HCT116 (cell line): ENCODE results near the gene TFCP2L1. TPM values are rescaled to one million over a fixed set of nuclear protein-coding genes. Genes with fewer than 3 reads are reported as not detected.
"Not testable (repeated sequence)": the region's sequence is repeated elsewhere in the genome, so short reads cannot be mapped to it uniquely, and the experiment has no call there.

Experiments used
- ATAC-seq: fragments of 200-7000 bp; cut with Tn5 transposase; 2 replicates; pipeline ENCODE4 v1.9.1; 2020; ENCODE audit warnings: mild to moderate bottlenecking, moderate library complexity
- BruUV-seq: library from RNA; stranded (reverse); fragments of 400-500 nt; replicated peaks from 2 replicates; lab custom pipeline; 2021; lab: Mats Ljungman, UMichigan
- CTCF ChIA-PET: fragments of 300-600 bp; sonication (Branson Sonifier 250); formaldehyde crosslinking; loops from one replicate; lab custom pipeline; 2021; ENCODE audit warnings: antibody characterized with exemption; lab: Charles Lee
- POLR2A ChIA-PET: fragments of 300-600, 350-600 bp; sonication (Branson Sonifier 250); formaldehyde crosslinking; loops from one replicate; lab custom pipeline; 2021; ENCODE audit warnings: antibody characterized with exemption; lab: Charles Lee
- RAD21 ChIA-PET, 2 experiments: fragments of 300-600 bp; sonication (Branson Sonifier 250); formaldehyde crosslinking; loops; one replicate each; lab custom pipeline; 2023; ENCODE audit warnings: low total read pairs in 2 of 2; ENCODE audit not compliant: uncharacterized antibody in 2 of 2, unreplicated experiment in 2 of 2, low non-redundant PET in 1 of 2; lab: Charles Lee
- DNase-seq: peaks from one replicate; pipeline ENCODE4 v3.0.0-alpha.2; 2010; ENCODE audit warnings: low read depth, low spot score
- H2AFZ ChIP-seq: fragments of 200-600 bp; shearing (Covaris generic), sonication (generic); 2 replicates; pipeline ENCODE4 v1.6.1; 2017; ENCODE audit warnings: low read depth, mixed run types, mixed read lengths, antibody characterized with exemption, low read length; ENCODE audit not compliant: poor library complexity, severe bottlenecking
- H3K27ac ChIP-seq: 2 replicates; pipeline ENCODE4 v1.5.1; 2012; ENCODE audit warnings: low read depth, low read length
- H3K27me3 ChIP-seq: fragments of 200-600 bp; sonication (generic); 2 replicates; pipeline ENCODE4 v1.6.1; 2016; ENCODE audit warnings: mixed run types, low read length, mixed read lengths; ENCODE audit not compliant: insufficient read depth
- H3K36me3 ChIP-seq, 2 experiments: fragments of 200-500 bp in 1 of 2; fragments of 200-600 bp in 1 of 2; sonication (Bioruptor generic) in 1 of 2; sonication (generic) in 1 of 2; 2 replicates each; pipeline versions ENCODE4 v1.5.1 to v1.6.1; 2014 to 2016; ENCODE audit warnings: low read length in 2 of 2, inconsistent platforms in 1 of 2, mixed read lengths in 1 of 2, mixed run types in 1 of 2; ENCODE audit not compliant: insufficient read depth in 2 of 2, control insufficient read depth in 1 of 2
- H3K4me1 ChIP-seq, 2 experiments: fragments of 200-600 bp in 1 of 2; sonication (generic) in 1 of 2; 2 replicates each; pipeline versions ENCODE4 v1.5.1 to v1.6.1; 2012 to 2017; ENCODE audit warnings: low read length in 2 of 2, inconsistent platforms in 1 of 2, mild to moderate bottlenecking in 1 of 2, mixed read lengths in 1 of 2, mixed run types in 1 of 2, moderate library complexity in 1 of 2; ENCODE audit not compliant: insufficient read depth in 2 of 2, control insufficient read depth in 1 of 2
- H3K4me2 ChIP-seq: fragments of 200-600 bp; sonication (generic); 2 replicates; pipeline ENCODE4 v1.6.1; 2017; ENCODE audit warnings: mixed run types, low read length, mixed read lengths
- H3K4me3 ChIP-seq, 2 experiments: fragments of 200-600 bp in 1 of 2; sonication (generic) in 1 of 2; replicated peaks in 1 of 2; 2 replicates each; pipeline ENCODE4 v1.5.1; 2011 to 2016; ENCODE audit warnings: low read length in 2 of 2, control low read depth in 1 of 2, low read depth in 1 of 2, mild to moderate bottlenecking in 1 of 2, mixed read lengths in 1 of 2, mixed run types in 1 of 2
- H3K79me2 ChIP-seq: fragments of 200-600 bp; sonication (generic); 2 replicates; pipeline ENCODE4 v1.6.1; 2017; ENCODE audit warnings: mild to moderate bottlenecking, mixed run types, low read length, moderate library complexity, mixed read lengths; ENCODE audit not compliant: insufficient read depth
- H3K9ac ChIP-seq: fragments of 200-600 bp; sonication (generic); 2 replicates; pipeline ENCODE4 v1.6.1; 2016; ENCODE audit warnings: low read length, mixed read lengths
- H3K9me2 ChIP-seq: fragments of 200-600 bp; sonication (generic), shearing (Covaris generic); 2 replicates; pipeline ENCODE4 v1.6.1; 2017; ENCODE audit warnings: mixed run types, mild to moderate bottlenecking, moderate library complexity; ENCODE audit not compliant: insufficient read depth
- H3K9me3 ChIP-seq, 2 experiments: fragments of 200-500 bp in 1 of 2; fragments of 200-600 bp in 1 of 2; sonication (Bioruptor generic) in 1 of 2; sonication (generic) in 1 of 2; 2 replicates each; pipeline ENCODE4 v1.6.1; 2014 to 2017; ENCODE audit warnings: low read length in 2 of 2, mixed read lengths in 2 of 2, inconsistent platforms in 1 of 2, low read depth in 1 of 2, mild to moderate bottlenecking in 1 of 2, mixed run types in 1 of 2, moderate library complexity in 1 of 2; ENCODE audit not compliant: control insufficient read depth in 1 of 2, insufficient read depth in 1 of 2
- H4K20me1 ChIP-seq: fragments of 200-600 bp; sonication (generic), shearing (Covaris generic); 2 replicates; pipeline ENCODE4 v1.6.1; 2017; ENCODE audit warnings: mixed run types, mild to moderate bottlenecking, moderate library complexity; ENCODE audit not compliant: insufficient read depth
- CBX3 ChIP-seq: IDR thresholded peaks from 2 replicates; pipeline ENCODE4 v1.6.1; 2012; ENCODE audit warnings: low read depth
- EGR1 ChIP-seq: IDR thresholded peaks from 2 replicates; pipeline ENCODE4 v1.6.1; 2012; ENCODE audit warnings: low read depth
- ELF1 ChIP-seq: IDR thresholded peaks from 2 replicates; pipeline ENCODE4 v1.6.1; 2012; ENCODE audit warnings: low read depth, borderline replicate concordance
- JUND ChIP-seq: IDR thresholded peaks from 2 replicates; pipeline ENCODE4 v1.6.1; 2012
- MAX ChIP-seq: IDR thresholded peaks from 2 replicates; pipeline ENCODE4 v1.6.1; 2012
- POLR2A ChIP-seq: IDR thresholded peaks from 2 replicates; pipeline ENCODE4 v1.7.0; 2011; ENCODE audit warnings: borderline replicate concordance; ENCODE audit not compliant: insufficient read depth, insufficient read length; ENCODE audit errors: extremely low read depth
- REST ChIP-seq: IDR thresholded peaks from 2 replicates; pipeline ENCODE4 v1.6.1; 2012; ENCODE audit warnings: low read depth
- SRF ChIP-seq: IDR thresholded peaks from 2 replicates; pipeline ENCODE4 v1.6.1; 2012; ENCODE audit warnings: low read depth
- ZFX ChIP-seq: fragments of 450-650 bp; IDR thresholded peaks from 2 replicates; pipeline ENCODE4 v1.6.1; 2017
- intact Hi-C: fragments of 100-400 bp; cut with micrococcal nuclease; formaldehyde crosslinking; loops from 2 replicates; pipeline ENCODE4 v1.10.0; 2022
- total RNA-seq: library from RNA; stranded (reverse); gene quantifications from one replicate; pipeline ENCODE4 v1.2.1, GENCODE V29; 2021; ENCODE audit not compliant: unreplicated experiment

Gene TFCP2L1
- total RNA-seq, 1 experiment from 2014 or later: 8.4 TPM

GRCh38 chr2:121333834-121334558, 49.0 kb upstream of the TFCP2L1 start:
- Histone ChIP-seq H3K79me2 (no peaks in the 10 kb centered on the region), H3K4me2 (no peak overlapping the region), H3K9me3 (no peaks in the 10 kb centered on the region), H3K9ac (no peak overlapping the region), H3K9me2 (no peaks in the 10 kb centered on the region), H3K4me1 (no peaks in the 10 kb centered on the region)
- intact Hi-C loops: no loop called here
- CTCF ChIA-PET: no interaction called here
- no peak for ATAC-seq
- TF ChIP-seq REST (no peak), ELF1 (no peak), SRF (no peak), ZFX (no peak), POLR2A (no peak), CBX3 (no peak)
- TF ChIP-seq, all 23 proteins: peak for 0
- H3K4me3 ChIP-seq: no peak overlapping the region
- H4K20me1 ChIP-seq: no peaks in the 10 kb centered on the region
- no peak overlapping the region for H3K27ac ChIP-seq
- DNase-seq: no peak
- no TSS peak for BruUV-seq
- ChIA-PET RAD21 (no interaction called here), POLR2A (no interaction called here)
- H3K36me3 ChIP-seq: no peaks in the 10 kb centered on the region
- no peaks in the 10 kb centered on the region for H3K27me3 ChIP-seq
- H2AFZ ChIP-seq: no peak overlapping the region

GRCh38 chr2:121333231-121333630, 48.2 kb upstream of the TFCP2L1 start:
- ATAC-seq (no peak), DNase-seq (no peak)
- intact Hi-C loops: no loop called here
- Histone ChIP-seq H3K4me3 (no peak overlapping the region), H4K20me1 (no peaks in the 10 kb centered on the region), H3K79me2 (no peaks in the 10 kb centered on the region), H3K27me3 (no peaks in the 10 kb centered on the region), H3K4me2 (no peak overlapping the region), H3K9me3 (no peaks in the 10 kb centered on the region), H3K9ac (no peak overlapping the region), H3K27ac (no peak overlapping the region), H3K36me3 (no peaks in the 10 kb centered on the region), H2AFZ (no peak overlapping the region), H3K9me2 (no peaks in the 10 kb centered on the region), H3K4me1 (no peaks in the 10 kb centered on the region)
- no TSS peak for BruUV-seq
- POLR2A ChIA-PET: no interaction called here
- no peak for TF ChIP-seq POLR2A
- no peak for TF ChIP-seq JUND
- TF ChIP-seq CBX3: no peak
- TF ChIP-seq MAX: no peak
- TF ChIP-seq EGR1: no peak
- no peak for TF ChIP-seq SRF
- RAD21 ChIA-PET: no interaction called here
- CTCF ChIA-PET: no interaction called here

GRCh38 chr2:121331324-121331723, 46.3 kb upstream of the TFCP2L1 start:
- H3K79me2 ChIP-seq, H3K27ac ChIP-seq, H3K4me2 ChIP-seq, H3K27me3 ChIP-seq, ATAC-seq, DNase-seq, H3K4me1 ChIP-seq, H3K9me2 ChIP-seq, H2AFZ ChIP-seq, intact Hi-C loops, BruUV-seq, POLR2A ChIA-PET, H4K20me1 ChIP-seq, H3K9ac ChIP-seq, RAD21 ChIA-PET, H3K36me3 ChIP-seq, CTCF ChIA-PET, H3K4me3 ChIP-seq, H3K9me3 ChIP-seq: not testable (repeated sequence)
